A549 (cell line): Measurements from ENCODE around the gene SCYGR3. TPM values are rescaled to one million over a fixed set of nuclear protein-coding genes. Genes with fewer than 3 reads are reported as not detected.

Experiments used
- ATAC-seq, 2 experiments: fragments of 200-7000 bp in 1 of 2; fragments of >200 bp in 1 of 2; cut with Nextera tagmentation in 1 of 2; cut with Tn5 transposase in 1 of 2; 3 replicates each; pipeline versions ENCODE4 v1.8.0 to v1.9.1; 2018 to 2020; ENCODE audit warnings: mild to moderate bottlenecking in 1 of 2, moderate library complexity in 1 of 2
- CTCF ChIA-PET: fragments of 300-600 bp; sonication (Branson Sonifier 250); formaldehyde crosslinking; extraction: SDS; loops from one replicate; lab custom pipeline; 2021; ENCODE audit warnings: antibody characterized with exemption, inconsistent platforms; lab: Yijun Ruan, JAX
- POLR2A ChIA-PET: fragments of 350-600 bp; formaldehyde crosslinking; extraction: SDS; loops from one replicate; lab custom pipeline; 2021; ENCODE audit warnings: antibody characterized with exemption, inconsistent platforms; lab: Yijun Ruan, JAX
- DNase-seq, 2 experiments: peaks; one replicate each; pipeline versions ENCODE4 v3.0.0 to v3.0.0-alpha.2; 2011 to 2016; ENCODE audit warnings: low read depth in 1 of 2, low spot score in 1 of 2
- FAIRE-seq: peaks from 2 replicates; lab custom pipeline; 2011; peaks lifted over from hg19 to GRCh38; lab: Jason Lieb, UNC
- H3K27ac ChIP-seq, 2 experiments: fragments of >200 bp; sonication (Bioruptor Twin); formaldehyde crosslinking; 3 replicates each; pipeline ENCODE4 v1.5.1; 2016 to 2017
- H3K4me1 ChIP-seq: fragments of >200 bp; sonication (Bioruptor Twin); formaldehyde crosslinking; 3 replicates; pipeline ENCODE4 v1.6.1; 2016
- H3K4me2 ChIP-seq: fragments of >200 bp; sonication (Bioruptor Twin); formaldehyde crosslinking; 3 replicates; pipeline ENCODE4 v1.6.1; 2016
- H3K4me3 ChIP-seq: fragments of >200 bp; sonication (Bioruptor Twin); formaldehyde crosslinking; 3 replicates; pipeline ENCODE4 v1.5.1; 2016
- H3K9me3 ChIP-seq: fragments of >200 bp; sonication (Bioruptor Twin); formaldehyde crosslinking; 3 replicates; pipeline ENCODE4 v1.6.1; 2016
- CBX8 ChIP-seq: fragments of 200-600 bp; sonication (generic); IDR thresholded peaks from 2 replicates; pipeline ENCODE4 v1.6.1; 2016
- CTCF ChIP-seq: fragments of >200 bp; sonication (Bioruptor Twin); formaldehyde crosslinking; IDR thresholded peaks from 3 replicates; pipeline ENCODE4 v1.5.1; 2016
- E2F6 ChIP-seq: IDR thresholded peaks from 2 replicates; pipeline ENCODE4 v1.6.1; 2012; ENCODE audit warnings: low read depth, borderline replicate concordance
- EHF ChIP-seq: fragments of 250-450 bp; sonication (Bioruptor Pico); IDR thresholded peaks from 2 replicates; pipeline ENCODE4 v1.5.0; 2020; ENCODE audit warnings: mild to moderate bottlenecking
- EHMT2 ChIP-seq: fragments of 200-600 bp; sonication (generic); IDR thresholded peaks from 2 replicates; pipeline ENCODE4 v1.6.1; 2016; ENCODE audit warnings: antibody characterized with exemption, low read depth, mild to moderate bottlenecking, moderate library complexity
- ELK1 ChIP-seq: fragments of 150-350 bp; IDR thresholded peaks from 2 replicates; pipeline ENCODE4 v1.6.1; 2014; ENCODE audit warnings: low read depth, mild to moderate bottlenecking, low read length
- EP300 ChIP-seq, 2 experiments: fragments of >200 bp; sonication (Bioruptor Twin); formaldehyde crosslinking; IDR thresholded peaks; 2 replicates in 1 of 2; 3 replicates in 1 of 2; pipeline ENCODE4 v1.6.1; 2016 to 2017
- FOSL2 ChIP-seq, 2 experiments: fragments of 450-650 bp in 1 of 2; fragments of >200 bp in 1 of 2; sonication (Bioruptor Twin) in 1 of 2; formaldehyde crosslinking; IDR thresholded peaks; 2 replicates each; pipeline versions ENCODE4 v1.5.0 to v1.6.1; 2016 to 2020; ENCODE audit warnings: mild to moderate bottlenecking in 1 of 2, moderate library complexity in 1 of 2
- HEYL ChIP-seq: fragments of 250-450 bp; sonication (Bioruptor Pico); IDR thresholded peaks from 2 replicates; pipeline ENCODE4 v1.8.0; 2021; ENCODE audit warnings: mild to moderate bottlenecking, moderate library complexity
- HOXA7 ChIP-seq: fragments of 250-450 bp; sonication (Bioruptor Pico); IDR thresholded peaks from 2 replicates; pipeline ENCODE4 v1.5.0; 2020; ENCODE audit warnings: mild to moderate bottlenecking, moderate library complexity
- HOXB5 ChIP-seq: fragments of 250-450 bp; sonication (Bioruptor Pico); IDR thresholded peaks from 2 replicates; pipeline ENCODE4 v1.5.0; 2020; ENCODE audit warnings: mild to moderate bottlenecking, moderate library complexity
- JUNB ChIP-seq: fragments of >200 bp; sonication (Bioruptor Twin); formaldehyde crosslinking; IDR thresholded peaks from 2 replicates; pipeline ENCODE4 v1.6.1; 2016
- MAFK ChIP-seq: fragments of 450-650 bp; IDR thresholded peaks from 2 replicates; pipeline ENCODE4 v1.6.1; 2014; ENCODE audit not compliant: partially characterized antibody
- MYC ChIP-seq: IDR thresholded peaks from 2 replicates; pipeline ENCODE4 v1.6.1; 2012; ENCODE audit warnings: mild to moderate bottlenecking, inconsistent platforms, low read length, improper control_type of control experiment, borderline replicate concordance
- NFE2L2 ChIP-seq: fragments of 150-350 bp; conservative IDR thresholded peaks from 2 replicates; pipeline ENCODE4 v1.6.1; 2014; ENCODE audit warnings: low read length
- NR3C1 ChIP-seq: fragments of >200 bp; sonication (Bioruptor Twin); formaldehyde crosslinking; IDR thresholded peaks from 3 replicates; pipeline ENCODE4 v1.6.1; 2017
- REST ChIP-seq: fragments of 200-600 bp; sonication (generic); IDR thresholded peaks from 2 replicates; pipeline ENCODE4 v1.6.1; 2016; ENCODE audit warnings: antibody characterized with exemption, mild to moderate bottlenecking, moderate library complexity
- RNF2 ChIP-seq: fragments of 200-600 bp; sonication (generic); IDR thresholded peaks from 2 replicates; pipeline ENCODE4 v1.6.1; 2016; ENCODE audit warnings: low read depth, mild to moderate bottlenecking, antibody characterized with exemption, moderate library complexity, borderline replicate concordance
- ZC3H11A ChIP-seq: fragments of 450-650 bp; IDR thresholded peaks from 2 replicates; pipeline ENCODE4 v1.6.1; 2014; ENCODE audit warnings: antibody characterized with exemption, mild to moderate bottlenecking
- ZNF302 ChIP-seq: fragments of 250-450 bp; sonication (Bioruptor Pico); IDR thresholded peaks from 2 replicates; pipeline ENCODE4 v1.9.0; 2021; ENCODE audit warnings: inconsistent platforms, mild to moderate bottlenecking, moderate library complexity
- WGBS: methylation state at CpG from one replicate; pipeline ENCODE4 v1.1.6; 2017; ENCODE audit errors: missing lambda C conversion rate; 5-methylcytosine and 5-hydroxymethylcytosine counted together
- polyA plus RNA-seq, 4 experiments: library from polyadenylated mRNA; depleted of rRNA in 3 of 4; stranded (reverse); fragments of >200 nt; fragmentation: RNase III in 1 of 4; extraction: RNeasy Plus Mini Kit Qiagen cat#74134 plus additional on column Dnase treatment in 1 of 4; gene quantifications; 2 replicates in 3 of 4; 3 replicates in 1 of 4; pipeline ENCODE4 v1.2.3, GENCODE V29; 2011 to 2017

SCYGR3 gene
- polyA plus RNA-seq, 2 of the 4 experiments (the other 2 are of a cell fraction), result not detected

GRCh38 chr2:227595797-227596196 is 18.8 kb downstream of the SCYGR3 start:
- CTCF ChIA-PET, result no interaction called here

GRCh38 chr2:227592694-227593387 is 21.8 kb downstream of the SCYGR3 start:
- Histone ChIP-seq H3K27ac (no peak overlapping the region), H3K4me3 (no peak overlapping the region), H3K4me1 (peaks cover 3% of the 10 kb centered on the region), H3K9me3 (peaks cover 8% of the 10 kb centered on the region; the same call in 2 of the 3 replicates), H3K4me2 (no peak overlapping the region)
- 91% methylated on average over 1 of the region's 1 CpG for WGBS
- ChIA-PET CTCF (interaction anchor here (0.8 to 1.2 kb wide), 2 partner anchors 11 to 13 kb away, joined by 3 to 4 read pairs; no protein-coding TSS in a partner anchor), POLR2A (no interaction called here)
- ATAC-seq, result no peak; a peak in 1 of 6 replicates
- no peak for FAIRE-seq
- no peak for DNase-seq
- TF ChIP-seq REST (no peak), E2F6 (no peak), HOXA7 (CRISPR knock-in tag) (no peak), EHMT2 (no peak), RNF2 (no peak), JUNB (no peak), MYC (no peak), EHF (no peak), NR3C1 (no peak), MAFK (no peak), ZC3H11A (no peak), ELK1 (no peak), FOSL2 (IDR thresholded peaks at IDR 0.05) (no peak), FOSL2 (CRISPR knock-in tag; IDR thresholded peaks at IDR 0.05) (no peak), ZNF302 (CRISPR knock-in tag) (no peak)

More at GRCh38 chr2:227595797-227596196, 18.8 kb downstream of the SCYGR3 start:
- ATAC-seq (peak; percentile 42 to 58; a peak in 3 of 6 replicates), DNase-seq (no peak)
- peaks cover 6% of the 10 kb centered on the region for H3K4me1 ChIP-seq
- TF ChIP-seq NFE2L2 (no peak), CBX8 (no peak), CTCF (no peak), HEYL (no peak), EP300 (IDR thresholded peaks at IDR 0.05) (no peak), HOXB5 (no peak), EHF (no peak)
- TF ChIP-seq, all 56 proteins: peak for 0
- H3K27ac ChIP-seq, result no peak overlapping the region
- H3K4me2 ChIP-seq, result no peak overlapping the region
- no peak for FAIRE-seq
- no peak overlapping the region for H3K4me3 ChIP-seq
- no peaks in the 10 kb centered on the region for H3K9me3 ChIP-seq
- 58% methylated on average over 4 of the region's 4 CpGs for WGBS
- POLR2A ChIA-PET, result no interaction called here
